HL-60 (cell line): ENCODE data around the gene DNAAF1.

Experiments
- DNase-seq, 2 experiments: peaks; one replicate each; pipeline ENCODE4 v3.0.0-alpha.2; 2010 to 2020; ENCODE audit warnings: low read depth in 1 of 2, low spot score in 1 of 2
- H3K27ac ChIP-seq: fragments of 250-450 bp; sonication (Bioruptor Pico); replicated peaks from 2 replicates; pipeline ENCODE4 v1.5.1; 2020; ENCODE audit warnings: mild to moderate bottlenecking, moderate library complexity
- H3K27me3 ChIP-seq: fragments of 250-450 bp; sonication (Bioruptor Pico); 2 replicates; pipeline ENCODE4 v1.5.1; 2021; ENCODE audit warnings: mild to moderate bottlenecking, moderate library complexity; ENCODE audit not compliant: insufficient read depth, poor library complexity, severe bottlenecking
- H3K4me3 ChIP-seq: replicated peaks from 2 replicates; pipeline ENCODE4 v1.5.1; 2011; ENCODE audit warnings: mild to moderate bottlenecking, control low read depth, low read length; ENCODE audit not compliant: insufficient read depth
- CTCF ChIP-seq: IDR thresholded peaks from one replicate; pipeline ENCODE4 v1.5.1; 2011; ENCODE audit warnings: low read length, control low read depth, inconsistent platforms; ENCODE audit not compliant: insufficient read depth
- GABPA ChIP-seq: IDR thresholded peaks from 2 replicates; pipeline ENCODE4 v1.6.1; 2012; ENCODE audit warnings: low read depth
- POLR2AphosphoS5 ChIP-seq: IDR thresholded peaks from 2 replicates; pipeline ENCODE4 v1.6.1; 2012; ENCODE audit warnings: low read depth
- SPI1 ChIP-seq: IDR thresholded peaks from 2 replicates; pipeline ENCODE4 v1.6.1; 2012; ENCODE audit warnings: low read depth, mild to moderate bottlenecking, borderline replicate concordance
- TF ChIP-seq, protein P1 (sequence below): IDR thresholded peaks from 2 replicates; pipeline ENCODE4 v1.6.1; 2012; ENCODE audit warnings: low read depth; ENCODE audit not compliant: insufficient replicate concordance

The DNAAF1 gene

GRCh38 chr16:84120023-84120422, 25.1 kb upstream of the DNAAF1 start:
- H3K4me3 ChIP-seq = no peak overlapping the region
- DNase-seq = peak in 1 of 2 experiments; percentile 37
- TF ChIP-seq SPI1 (peak; percentile 47; the same call in 1 of the 2 replicates), POLR2AphosphoS5 (no peak)
- no peak overlapping the region for H3K27ac ChIP-seq
- H3K27me3 ChIP-seq = no peaks in the 10 kb centered on the region

GRCh38 chr16:84121007-84121406, 24.1 kb upstream of the DNAAF1 start:
- Histone ChIP-seq H3K4me3 (no peak overlapping the region), H3K27me3 (no peaks in the 10 kb centered on the region), H3K27ac (no peak overlapping the region)
- DNase-seq = no peak
- TF ChIP-seq SPI1 (no peak), GABPA (no peak)

DNA sequence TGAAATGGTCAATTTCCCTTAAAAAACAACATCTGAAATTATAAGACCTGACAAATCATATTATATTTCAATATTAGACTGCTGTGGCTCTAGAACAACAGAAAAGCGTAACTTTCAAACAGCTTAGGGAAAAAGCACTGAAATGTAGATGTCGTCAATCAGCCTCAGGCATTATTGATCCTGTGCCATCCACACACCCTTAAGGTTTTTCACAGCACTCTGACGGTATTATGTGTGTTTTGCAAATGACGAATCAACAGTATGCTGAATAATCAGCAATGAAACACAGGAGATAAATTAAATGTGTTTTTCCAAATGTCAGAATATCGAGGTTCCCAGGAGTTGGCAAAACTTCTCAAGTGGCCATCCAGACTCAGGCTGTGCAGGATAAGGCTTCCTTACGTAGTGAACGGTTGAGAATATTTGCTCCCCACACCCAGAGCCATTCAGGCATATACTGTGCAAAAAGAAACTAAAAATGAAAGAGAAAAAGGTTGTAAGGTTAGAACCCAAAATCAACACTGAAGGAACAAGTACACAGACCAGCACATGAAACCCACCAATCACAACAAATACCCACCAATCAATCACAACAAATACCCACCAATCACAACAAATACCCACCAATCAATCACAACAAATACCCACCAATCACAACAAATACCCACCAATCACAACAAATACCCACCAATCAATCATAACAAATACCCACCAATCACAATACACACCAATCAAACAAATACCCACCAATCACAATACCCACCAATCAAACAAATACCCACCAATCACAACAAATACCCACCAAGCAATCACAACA, 20.6 kb upstream of the DNAAF1 start:
- H3K27ac ChIP-seq = no peak overlapping the region
- TF ChIP-seq POLR2AphosphoS5 (no peak), SPI1 (no peak), CTCF (no peak)
- TF ChIP-seq, protein P1, sequence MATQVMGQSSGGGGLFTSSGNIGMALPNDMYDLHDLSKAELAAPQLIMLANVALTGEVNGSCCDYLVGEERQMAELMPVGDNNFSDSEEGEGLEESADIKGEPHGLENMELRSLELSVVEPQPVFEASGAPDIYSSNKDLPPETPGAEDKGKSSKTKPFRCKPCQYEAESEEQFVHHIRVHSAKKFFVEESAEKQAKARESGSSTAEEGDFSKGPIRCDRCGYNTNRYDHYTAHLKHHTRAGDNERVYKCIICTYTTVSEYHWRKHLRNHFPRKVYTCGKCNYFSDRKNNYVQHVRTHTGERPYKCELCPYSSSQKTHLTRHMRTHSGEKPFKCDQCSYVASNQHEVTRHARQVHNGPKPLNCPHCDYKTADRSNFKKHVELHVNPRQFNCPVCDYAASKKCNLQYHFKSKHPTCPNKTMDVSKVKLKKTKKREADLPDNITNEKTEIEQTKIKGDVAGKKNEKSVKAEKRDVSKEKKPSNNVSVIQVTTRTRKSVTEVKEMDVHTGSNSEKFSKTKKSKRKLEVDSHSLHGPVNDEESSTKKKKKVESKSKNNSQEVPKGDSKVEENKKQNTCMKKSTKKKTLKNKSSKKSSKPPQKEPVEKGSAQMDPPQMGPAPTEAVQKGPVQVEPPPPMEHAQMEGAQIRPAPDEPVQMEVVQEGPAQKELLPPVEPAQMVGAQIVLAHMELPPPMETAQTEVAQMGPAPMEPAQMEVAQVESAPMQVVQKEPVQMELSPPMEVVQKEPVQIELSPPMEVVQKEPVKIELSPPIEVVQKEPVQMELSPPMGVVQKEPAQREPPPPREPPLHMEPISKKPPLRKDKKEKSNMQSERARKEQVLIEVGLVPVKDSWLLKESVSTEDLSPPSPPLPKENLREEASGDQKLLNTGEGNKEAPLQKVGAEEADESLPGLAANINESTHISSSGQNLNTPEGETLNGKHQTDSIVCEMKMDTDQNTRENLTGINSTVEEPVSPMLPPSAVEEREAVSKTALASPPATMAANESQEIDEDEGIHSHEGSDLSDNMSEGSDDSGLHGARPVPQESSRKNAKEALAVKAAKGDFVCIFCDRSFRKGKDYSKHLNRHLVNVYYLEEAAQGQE = no peak
- no peaks in the 10 kb centered on the region for H3K27me3 ChIP-seq
- DNase-seq = no peak
- no peak overlapping the region for H3K4me3 ChIP-seq

DNA sequence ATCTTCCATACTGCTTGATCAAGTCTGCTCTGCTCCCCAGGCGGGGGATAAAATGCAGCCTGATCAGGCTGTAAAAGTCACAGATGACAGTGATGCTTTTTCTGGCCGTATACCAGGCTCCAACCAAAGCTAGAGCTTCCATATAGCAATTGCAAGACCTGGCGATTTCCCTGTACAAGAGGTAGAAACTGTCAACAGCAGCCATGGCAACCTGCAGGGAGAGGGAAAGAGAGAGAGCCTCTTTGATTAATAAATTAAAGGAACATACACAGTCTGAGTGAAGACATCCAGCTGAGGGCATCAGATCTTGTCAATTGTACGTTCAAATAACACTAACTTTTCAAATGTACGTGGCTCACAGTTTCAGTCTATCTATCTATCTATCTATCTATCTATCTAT, 14.0 kb upstream of the DNAAF1 start:
- no peak for DNase-seq
- H3K4me3 ChIP-seq = no peak overlapping the region
- no peak overlapping the region for H3K27ac ChIP-seq
- no peaks in the 10 kb centered on the region for H3K27me3 ChIP-seq
- TF ChIP-seq GABPA (no peak), SPI1 (no peak), CTCF (no peak), POLR2AphosphoS5 (no peak)
- TF ChIP-seq, protein P1 = no peak

DNA sequence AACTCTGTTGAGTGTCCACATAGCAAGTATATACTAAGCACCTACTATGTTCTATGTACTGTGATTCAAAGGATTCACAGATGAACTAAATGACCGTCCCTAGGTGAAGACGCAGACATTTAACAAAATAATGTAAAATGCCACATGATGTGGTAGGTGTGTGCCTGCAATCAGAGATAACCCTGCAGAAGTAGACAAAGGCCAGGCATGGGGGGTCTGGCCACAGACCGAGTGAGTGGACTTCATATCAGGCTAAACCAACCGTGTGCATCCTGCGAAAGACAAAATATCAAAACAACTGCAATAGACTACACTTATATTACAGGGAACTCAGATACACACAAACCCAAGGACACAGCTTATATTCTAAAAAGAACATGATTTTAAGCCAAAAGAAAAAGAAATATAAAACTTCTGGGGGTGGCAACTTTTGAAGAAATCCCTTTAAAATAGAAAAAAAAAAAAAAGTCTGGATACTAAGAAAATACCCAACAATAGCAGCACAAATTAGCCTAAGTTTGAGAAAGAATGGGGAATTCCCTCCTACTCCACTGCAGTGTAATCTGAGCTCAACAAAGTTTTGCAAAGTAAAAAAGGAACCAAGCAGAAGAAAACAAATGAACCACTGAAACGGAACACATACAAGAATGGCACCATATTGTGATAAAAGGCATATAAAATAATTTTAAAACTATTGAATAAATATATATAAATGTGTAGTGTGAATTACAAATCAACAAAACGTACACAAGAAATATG, 12.4 kb upstream of the DNAAF1 start:
- Histone ChIP-seq H3K4me3 (no peak overlapping the region), H3K27me3 (no peaks in the 10 kb centered on the region), H3K27ac (no peak overlapping the region)
- TF ChIP-seq SPI1 (no peak), CTCF (no peak), POLR2AphosphoS5 (no peak), GABPA (no peak)
- TF ChIP-seq, protein P1 = no peak
- DNase-seq = no peak
